ENCODE measurements around the gene LRIG1.

GRCh38 chr3:66542153-66542552 is 41.3 kb upstream of the LRIG1 start:
- TF ChIP-seq CTCF (IDR thresholded peaks at IDR 0.05) (no peak), POLR2AphosphoS5 (IDR thresholded peaks at IDR 0.05; ENCODE audit: low read depth, low read length) (no peak)

Data from Panc1 (cell line).